GM23248 (cell line): ENCODE results near the gene AHR. TPM values are rescaled to one million over a fixed set of nuclear protein-coding genes. Genes with fewer than 3 reads are reported as not detected.
A peak's percentile ranks its signal among the peaks of the same experiment; 100 is the strongest.

Experiments
- DNase-seq: peaks from one replicate; pipeline ENCODE4 v3.0.0-alpha.2; 2015
- H2AFZ ChIP-seq: fragments of 200-600 bp; sonication (generic); 2 replicates; pipeline ENCODE4 v1.6.1; 2016; ENCODE audit warnings: antibody characterized with exemption
- H3F3A ChIP-seq: fragments of 200-600 bp; sonication (generic); 2 replicates; pipeline ENCODE4 v1.6.1; 2016; ENCODE audit warnings: mild to moderate bottlenecking, antibody characterized with exemption, mixed run types; ENCODE audit not compliant: insufficient read depth
- H3K27ac ChIP-seq: fragments of 200-600 bp; sonication (generic); 2 replicates; pipeline ENCODE4 v1.5.1; 2016; ENCODE audit warnings: mild to moderate bottlenecking
- H3K27me3 ChIP-seq: fragments of 200-600 bp; sonication (generic); replicated peaks from 2 replicates; pipeline ENCODE4 v1.6.1; 2016; ENCODE audit warnings: mild to moderate bottlenecking; ENCODE audit not compliant: insufficient read depth
- H3K36me3 ChIP-seq: fragments of 200-600 bp; sonication (generic); 2 replicates; pipeline ENCODE4 v1.6.1; 2016; ENCODE audit warnings: low read depth, mild to moderate bottlenecking
- H3K4me1 ChIP-seq: fragments of 200-600 bp; sonication (generic); 2 replicates; pipeline ENCODE4 v1.6.1; 2016; ENCODE audit warnings: mild to moderate bottlenecking; ENCODE audit not compliant: insufficient read depth
- H3K4me2 ChIP-seq: fragments of 200-600 bp; sonication (generic); one replicate; pipeline ENCODE4 v1.6.1; 2016; ENCODE audit warnings: mild to moderate bottlenecking; ENCODE audit not compliant: unreplicated experiment
- H3K4me3 ChIP-seq: fragments of 200-600 bp; sonication (generic); 2 replicates; pipeline ENCODE4 v1.5.1; 2016; ENCODE audit warnings: mild to moderate bottlenecking
- H3K79me2 ChIP-seq: fragments of 200-600 bp; sonication (generic); 2 replicates; pipeline ENCODE4 v1.6.1; 2016; ENCODE audit warnings: mild to moderate bottlenecking; ENCODE audit not compliant: insufficient read depth
- H3K9ac ChIP-seq: fragments of 200-600 bp; sonication (generic); 2 replicates; pipeline ENCODE4 v1.6.1; 2016; ENCODE audit warnings: mild to moderate bottlenecking
- H3K9me2 ChIP-seq: fragments of 200-600 bp; sonication (generic); 2 replicates; pipeline ENCODE4 v1.6.1; 2016; ENCODE audit warnings: mixed run types, mild to moderate bottlenecking, moderate library complexity; ENCODE audit not compliant: insufficient read depth
- H3K9me3 ChIP-seq: fragments of 200-600 bp; sonication (generic); one replicate; pipeline ENCODE4 v1.6.1; 2017; ENCODE audit warnings: low read depth
- H4K20me1 ChIP-seq: fragments of 200-600 bp; sonication (generic); 2 replicates; pipeline ENCODE4 v1.6.0; 2016; ENCODE audit not compliant: insufficient read depth
- EZH2 ChIP-seq: fragments of 200-600 bp; sonication (generic); IDR thresholded peaks from 2 replicates; pipeline ENCODE4 v1.6.1; 2018; ENCODE audit warnings: antibody characterized with exemption, mild to moderate bottlenecking; ENCODE audit not compliant: insufficient read depth, poor library complexity, severe bottlenecking
- EZH2phosphoT487 ChIP-seq: fragments of 200-600 bp; sonication (generic); IDR thresholded peaks from 2 replicates; pipeline ENCODE4 v1.6.1; 2018; ENCODE audit warnings: antibody characterized with exemption, moderate library complexity, mild to moderate bottlenecking, low read depth; ENCODE audit not compliant: insufficient read depth
- WGBS, 2 experiments: methylation state at CpG; one replicate each; pipeline ENCODE4 v1.1.6; 2015 to 2017; ENCODE audit warnings: low lambda C conversion rate in 2 of 2, low coverage in 1 of 2; ENCODE audit errors: missing lambda C conversion rate in 2 of 2; 5-methylcytosine and 5-hydroxymethylcytosine counted together
- in situ Hi-C: fragments of 300-500 bp; cut with MboI; formaldehyde crosslinking; loops from 2 replicates; pipeline ENCODE4 v1.15.0; 2020
- polyA plus RNA-seq: library from polyadenylated mRNA; unstranded; fragments of >200 nt; fragmentation: Nextera tagmentation; extraction: Ambion mirVana; gene quantifications from 2 replicates; pipeline ENCODE4 v1.2.1, GENCODE V29; 2016
- total RNA-seq: library from RNA; depleted of rRNA; stranded (reverse); fragments of >200 nt; shearing (Covaris generic); gene quantifications from 2 replicates; pipeline ENCODE4 v1.2.3, GENCODE V29; 2014

Gene AHR
- total and polyA plus RNA-seq, 2 experiments from 2014 or later: 19.0 to 98.7 TPM

DNA sequence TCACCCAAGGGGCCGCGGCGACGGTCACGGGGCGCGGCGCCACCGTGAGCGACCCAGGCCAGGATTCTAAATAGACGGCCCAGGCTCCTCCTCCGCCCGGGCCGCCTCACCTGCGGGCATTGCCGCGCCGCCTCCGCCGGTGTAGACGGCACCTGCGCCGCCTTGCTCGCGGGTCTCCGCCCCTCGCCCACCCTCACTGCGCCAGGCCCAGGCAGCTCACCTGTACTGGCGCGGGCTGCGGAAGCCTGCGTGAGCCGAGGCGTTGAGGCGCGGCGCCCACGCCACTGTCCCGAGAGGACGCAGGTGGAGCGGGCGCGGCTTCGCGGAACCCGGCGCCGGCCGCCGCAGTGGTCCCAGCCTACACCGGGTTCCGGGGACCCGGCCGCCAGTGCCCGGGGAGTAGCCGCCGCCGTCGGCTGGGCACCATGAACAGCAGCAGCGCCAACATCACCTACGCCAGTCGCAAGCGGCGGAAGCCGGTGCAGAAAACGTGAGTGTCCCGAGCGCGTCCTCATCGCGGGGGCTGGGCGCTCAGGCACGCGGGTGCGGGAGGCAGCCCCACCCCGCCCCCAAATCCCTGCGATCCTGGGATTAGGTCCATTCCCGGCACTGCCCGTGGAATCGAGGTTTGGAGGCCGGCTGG, 509 bp downstream of the AHR start:
- DNase-seq: peak; percentile 73
- Histone ChIP-seq H3K4me3 (peak overlapping the region; percentile 86), H3K9ac (peak overlapping the region; percentile 78), H4K20me1 (no peaks in the 10 kb centered on the region), H3K79me2 (peaks cover 53% of the 10 kb centered on the region), H3K9me3 (no peaks in the 10 kb centered on the region), H3F3A (peaks cover 23% of the 10 kb centered on the region), H3K27me3 (no peaks in the 10 kb centered on the region), H3K9me2 (no peaks in the 10 kb centered on the region), H3K36me3 (no peaks in the 10 kb centered on the region), H3K4me1 (peaks cover 34% of the 10 kb centered on the region), H2AFZ (peak overlapping the region; percentile 69), H3K4me2 (peak overlapping the region; percentile 93), H3K27ac (peak overlapping the region; percentile 24)
- 0% methylated on average over 60 to 63 of the region's 81 CpGs for WGBS, 2 experiments
- TF ChIP-seq EZH2 (no peak), EZH2phosphoT487 (no peak)
- in situ Hi-C loops: no loop called here

DNA sequence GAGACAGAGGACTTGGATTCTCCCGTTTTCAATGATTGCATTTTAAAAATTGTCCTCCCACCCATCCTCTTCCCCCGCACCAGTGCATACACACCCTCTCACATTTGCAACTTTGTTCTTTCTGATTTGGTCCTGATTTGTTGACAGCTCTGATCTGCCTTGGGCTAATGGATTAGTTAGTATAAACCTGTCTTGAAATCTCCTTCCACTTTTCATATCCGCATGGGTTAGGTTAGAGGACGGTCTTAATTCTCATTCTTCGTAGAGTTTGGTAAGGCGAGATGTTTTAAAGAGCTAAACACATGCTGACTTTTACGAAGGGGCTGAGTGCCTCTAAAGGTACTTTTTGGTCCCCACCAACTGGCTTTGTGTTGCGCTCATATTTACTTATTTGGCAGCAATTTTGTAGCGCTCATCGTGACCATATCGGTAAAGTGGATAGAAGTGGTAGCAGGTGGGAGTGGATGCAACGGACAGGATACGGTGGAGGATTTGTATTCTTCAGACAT, 1.1 kb downstream of the AHR start:
- in situ Hi-C loops: no loop called here
- peak overlapping the region; percentile 93 for H3K4me2 ChIP-seq
- H2AFZ ChIP-seq: peak overlapping the region; percentile 69
- DNase-seq: peak; percentile 37
- no peaks in the 10 kb centered on the region for H3K27me3 ChIP-seq
- H3K36me3 ChIP-seq: no peaks in the 10 kb centered on the region
- 0 to 2% methylated on average over 13 of the region's 13 CpGs for WGBS, 2 experiments
- peaks cover 28% of the 10 kb centered on the region for H3F3A ChIP-seq
- H3K9me2 ChIP-seq: no peaks in the 10 kb centered on the region
- H3K27ac ChIP-seq: peak overlapping the region; percentile 24
- peak overlapping the region; percentile 86 for H3K4me3 ChIP-seq
- H3K4me1 ChIP-seq: peaks cover 39% of the 10 kb centered on the region
- H3K79me2 ChIP-seq: peaks cover 59% of the 10 kb centered on the region
- peak overlapping the region; percentile 78 for H3K9ac ChIP-seq
- H4K20me1 ChIP-seq: no peaks in the 10 kb centered on the region
- TF ChIP-seq EZH2: no peak
- no peak for TF ChIP-seq EZH2phosphoT487
- H3K9me3 ChIP-seq: no peaks in the 10 kb centered on the region

DNA sequence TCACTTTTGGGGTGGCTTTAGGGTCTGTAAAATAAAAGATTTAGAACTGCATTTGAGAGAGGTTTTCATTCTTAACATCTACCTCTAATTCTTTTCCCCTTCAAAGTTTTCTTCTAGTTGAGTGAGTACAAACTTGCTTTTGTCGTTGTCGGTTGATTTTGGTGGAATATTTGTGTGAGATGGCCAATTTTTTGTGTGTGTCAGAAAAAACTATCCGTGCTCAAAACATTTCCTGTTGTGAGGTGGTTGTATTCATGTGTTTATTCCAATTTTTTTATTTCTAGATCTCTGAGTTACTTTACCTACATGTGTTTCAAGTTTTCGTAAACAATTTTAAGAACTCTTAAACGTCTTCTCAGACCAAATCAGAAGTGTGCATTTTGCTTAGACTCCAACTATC, 1.6 kb downstream of the AHR start:
- Histone ChIP-seq H3K4me3 (peak overlapping the region; percentile 86), H4K20me1 (no peaks in the 10 kb centered on the region), H3K9ac (peak overlapping the region; percentile 78), H3K27ac (peak overlapping the region; percentile 24), H3K27me3 (no peaks in the 10 kb centered on the region), H3F3A (peaks cover 33% of the 10 kb centered on the region), H3K9me3 (no peaks in the 10 kb centered on the region), H3K4me2 (peak overlapping the region; percentile 93), H3K9me2 (no peaks in the 10 kb centered on the region), H3K79me2 (peaks cover 64% of the 10 kb centered on the region), H3K4me1 (peaks cover 43% of the 10 kb centered on the region), H2AFZ (peak overlapping the region; percentile 69), H3K36me3 (no peaks in the 10 kb centered on the region)
- WGBS, 2 experiments: 0 to 1% methylated on average over 5 of the region's 5 CpGs
- no peak for TF ChIP-seq EZH2
- no peak for TF ChIP-seq EZH2phosphoT487
- in situ Hi-C loops: loop anchor here (10.0 kb wide), 3 partner anchors 235 to 345 kb away; no protein-coding TSS in a partner anchor
- peak; percentile 38 for DNase-seq

DNA sequence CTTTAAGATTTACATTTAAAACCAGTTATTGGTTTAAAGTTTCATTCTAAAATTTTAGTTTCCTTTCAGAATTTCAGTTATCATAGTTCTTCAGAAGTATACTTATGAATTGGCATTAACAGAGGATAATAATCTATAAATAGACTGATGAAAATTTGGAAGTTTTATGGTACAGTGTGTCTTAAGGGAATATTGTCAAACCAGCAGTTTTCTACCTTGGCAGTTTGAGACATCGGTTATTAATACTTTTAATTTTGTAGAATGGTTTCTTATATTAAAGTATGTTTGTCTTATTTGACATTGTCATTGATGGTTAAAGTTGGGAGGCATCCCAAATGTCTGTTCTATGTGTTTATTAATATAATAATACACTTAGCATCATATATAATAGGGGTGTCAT, 2.0 kb downstream of the AHR start:
- H3K4me2 ChIP-seq: peak overlapping the region; percentile 93
- H3K79me2 ChIP-seq: peaks cover 68% of the 10 kb centered on the region
- WGBS, 2 experiments: 3 to 4% methylated on average over 1 of the region's 1 CpG
- H3K9ac ChIP-seq: peak overlapping the region; percentile 78
- H3F3A ChIP-seq: peaks cover 36% of the 10 kb centered on the region
- in situ Hi-C loops: loop anchor here (10.0 kb wide), 3 partner anchors 234 to 344 kb away; no protein-coding TSS in a partner anchor
- no peak for DNase-seq
- H3K27ac ChIP-seq: peak overlapping the region; percentile 24; the same call in 1 of the 2 replicates
- TF ChIP-seq EZH2: no peak
- TF ChIP-seq EZH2phosphoT487: no peak
- H3K4me1 ChIP-seq: peaks cover 47% of the 10 kb centered on the region
- H4K20me1 ChIP-seq: no peaks in the 10 kb centered on the region
- peak overlapping the region; percentile 86 for H3K4me3 ChIP-seq
- no peaks in the 10 kb centered on the region for H3K27me3 ChIP-seq
- no peaks in the 10 kb centered on the region for H3K36me3 ChIP-seq
- no peaks in the 10 kb centered on the region for H3K9me2 ChIP-seq
- no peaks in the 10 kb centered on the region for H3K9me3 ChIP-seq
- H2AFZ ChIP-seq: peak overlapping the region; percentile 69
